CD14-positive monocyte (primary cell): Measurements from ENCODE around the gene SLC35F4. TPM values are rescaled to one million over a fixed set of nuclear protein-coding genes. Genes with fewer than 3 reads are reported as not detected.

ENCODE experiments used
- DNase-seq, 3 donors: peaks; one replicate each; pipeline ENCODE4 v3.0.0-alpha.2; 2011 to 2022
- H2AFZ ChIP-seq: 2 replicates; pipeline ENCODE4 v1.6.0; 2012; ENCODE audit warnings: mild to moderate bottlenecking, low read depth, low read length, inconsistent platforms; ENCODE audit not compliant: insufficient read depth, poor library complexity, severe bottlenecking
- H3K27ac ChIP-seq, 2 donors: 1 replicate in 1 of 2; 2 replicates in 1 of 2; pipeline ENCODE4 v1.5.1; 2012 to 2013; ENCODE audit warnings: low read length in 2 of 2, control low read depth in 1 of 2, inconsistent platforms in 1 of 2, low read depth in 1 of 2, mild to moderate bottlenecking in 1 of 2
- H3K27me3 ChIP-seq, 2 donors: one replicate each; pipeline versions ENCODE4 v1.6.0 to v1.6.1; 2011 to 2013; ENCODE audit warnings: low read length in 2 of 2; ENCODE audit not compliant: control insufficient read depth in 2 of 2, insufficient read depth in 2 of 2
- H3K36me3 ChIP-seq, 2 donors: replicated peaks in 1 of 2; 1 replicate in 1 of 2; 2 replicates in 1 of 2; pipeline versions ENCODE4 v1.5.1 to v1.6.1; 2012 to 2013; ENCODE audit warnings: low read length in 2 of 2, control low read depth in 1 of 2, inconsistent platforms in 1 of 2, mild to moderate bottlenecking in 1 of 2; ENCODE audit not compliant: insufficient read depth in 2 of 2, control insufficient read depth in 1 of 2
- H3K4me1 ChIP-seq, 2 donors: 1 replicate in 1 of 2; 2 replicates in 1 of 2; pipeline versions ENCODE4 v1.5.1 to v1.6.1; 2012 to 2013; ENCODE audit warnings: low read length in 2 of 2, control low read depth in 1 of 2, inconsistent platforms in 1 of 2, mild to moderate bottlenecking in 1 of 2, moderate library complexity in 1 of 2; ENCODE audit not compliant: insufficient read depth in 2 of 2, control insufficient read depth in 1 of 2
- H3K4me2 ChIP-seq: replicated peaks from 2 replicates; pipeline ENCODE3; 2012; ENCODE audit warnings: low read length, moderate library complexity, mild to moderate bottlenecking; ENCODE audit not compliant: poor library complexity, severe bottlenecking; ENCODE audit errors: extremely low read depth
- H3K4me3 ChIP-seq, 3 experiments: fragments of 200-600 bp in 1 of 3; sonication (generic) in 1 of 3; replicated peaks in 1 of 3; 1 replicate in 2 of 3; 2 replicates in 1 of 3; pipeline ENCODE4 v1.5.1; 2011 to 2013; ENCODE audit warnings: low read length in 3 of 3, mild to moderate bottlenecking in 3 of 3, control low read depth in 2 of 3, low read depth in 2 of 3, inconsistent platforms in 1 of 3, moderate library complexity in 1 of 3
- H3K79me2 ChIP-seq: 2 replicates; pipeline ENCODE4 v1.6.0; 2012; ENCODE audit warnings: mild to moderate bottlenecking, control low read depth, inconsistent platforms, low read length, moderate library complexity; ENCODE audit not compliant: insufficient read depth
- H3K9ac ChIP-seq: 2 replicates; pipeline ENCODE4 v1.6.0; 2017; ENCODE audit warnings: low read length, mild to moderate bottlenecking; ENCODE audit not compliant: insufficient read depth, poor library complexity, severe bottlenecking
- H3K9me3 ChIP-seq, 2 donors: replicated peaks in 1 of 2; 1 replicate in 1 of 2; 2 replicates in 1 of 2; pipeline versions ENCODE4 v1.5.1 to v1.6.1; 2012 to 2013; ENCODE audit warnings: low read length in 2 of 2, control low read depth in 1 of 2; ENCODE audit not compliant: control insufficient read depth in 1 of 2, insufficient read depth in 1 of 2
- H4K20me1 ChIP-seq: 2 replicates; pipeline ENCODE4 v1.6.0; 2012; ENCODE audit warnings: mild to moderate bottlenecking, low read length, control low read depth, moderate library complexity; ENCODE audit not compliant: insufficient read depth
- H3K27ac Mint-ChIP-seq, 7 donors: one replicate each; pipeline ENCODE4 v1.8.0; 2020; ENCODE audit warnings: mild to moderate bottlenecking in 7 of 7, mixed read lengths in 7 of 7, moderate library complexity in 6 of 7, inconsistent platforms in 2 of 7
- H3K27me3 Mint-ChIP-seq, 3 donors: one replicate each; pipeline ENCODE4 v1.8.0; 2021 to 2022; ENCODE audit warnings: low read depth in 3 of 3, mild to moderate bottlenecking in 3 of 3, mixed read lengths in 3 of 3, moderate library complexity in 3 of 3, inconsistent platforms in 1 of 3
- H3K36me3 Mint-ChIP-seq, 2 donors: one replicate each; pipeline ENCODE4 v1.8.0; 2020; ENCODE audit warnings: mixed read lengths in 2 of 2, inconsistent platforms in 1 of 2, mild to moderate bottlenecking in 1 of 2
- H3K4me1 Mint-ChIP-seq: one replicate; pipeline ENCODE4 v1.8.0; 2020; ENCODE audit warnings: mild to moderate bottlenecking, mixed read lengths
- H3K4me3 Mint-ChIP-seq, 2 donors: one replicate each; pipeline ENCODE4 v1.8.0; 2020; ENCODE audit warnings: mild to moderate bottlenecking in 2 of 2, mixed read lengths in 2 of 2, moderate library complexity in 1 of 2
- H3K9me3 Mint-ChIP-seq, 7 donors: one replicate each; pipeline ENCODE4 v1.8.0; 2020 to 2022; ENCODE audit warnings: mixed read lengths in 7 of 7, mild to moderate bottlenecking in 6 of 7, moderate library complexity in 6 of 7, inconsistent platforms in 2 of 7
- CTCF ChIP-seq: fragments of 200-600 bp; IDR thresholded peaks from one replicate; pipeline ENCODE4 v1.8.0; 2022; ENCODE audit warnings: antibody characterized with exemption, mild to moderate bottlenecking
- WGBS: methylation state at CpG from one replicate; pipeline ENCODE4 v1.1.5; 2013; ENCODE audit warnings: missing lambda C conversion rate; ENCODE audit not compliant: insufficient coverage; 5-methylcytosine and 5-hydroxymethylcytosine counted together
- intact Hi-C, 2 donors: fragments of 100-400 bp; cut with micrococcal nuclease; formaldehyde crosslinking; loops; one replicate each; pipeline versions ENCODE4 v1.15.0 to v1.15.1; 2023
- polyA plus RNA-seq, 3 donors: library from polyadenylated mRNA; depleted of rRNA in 1 of 3; unstranded in 2 of 3; stranded (reverse) in 1 of 3; fragments of 300-500 nt in 2 of 3; fragments of >200 nt in 1 of 3; fragmentation: Illumina TruSeq in 2 of 3; gene quantifications; 1 replicate in 2 of 3; 2 replicates in 1 of 3; pipeline ENCODE4 v1.2.3, GENCODE V29; 2012 to 2021

Gene SLC35F4
- polyA plus RNA-seq, 3 donors: not detected

- no peaks in the 10 kb centered on the region for H3K4me1 Mint-ChIP-seq
- H3K27ac ChIP-seq: no peak overlapping the region
- no peak overlapping the region for H3K4me3 Mint-ChIP-seq
- no peaks in the 10 kb centered on the region for H3K27me3 ChIP-seq
- TF ChIP-seq CTCF: no peak
- H4K20me1 ChIP-seq: no peaks in the 10 kb centered on the region
- H3K36me3 Mint-ChIP-seq: no peaks in the 10 kb centered on the region
- intact Hi-C loops: no loop called here
- H3K79me2 ChIP-seq: no peaks in the 10 kb centered on the region
- H3K4me2 ChIP-seq: no peak overlapping the region
- H3K4me3 ChIP-seq: no peak overlapping the region
- no peak overlapping the region for H2AFZ ChIP-seq
- no peaks in the 10 kb centered on the region for H3K36me3 ChIP-seq
- H3K9ac ChIP-seq: no peak overlapping the region
- no peak overlapping the region for H3K27ac Mint-ChIP-seq
- peaks cover 0 to 3% of the 10 kb centered on the region in 2 donors for H3K9me3 ChIP-seq
- peaks cover 0 to 2% (median 0%) of the 10 kb centered on the region in 3 donors for H3K27me3 Mint-ChIP-seq
- whole genome bisulfite sequencing: no CpG with 5 or more reads among the region's 2 CpGs
- DNase-seq: no peak
- peaks cover 0 to 8% (median 3%) of the 10 kb centered on the region in 7 donors for H3K9me3 Mint-ChIP-seq
- no peaks in the 10 kb centered on the region for H3K4me1 ChIP-seq
Measured at GRCh38 chr14:57612946-57613345, 252.9 kb downstream of the SLC35F4 start.

- no peak overlapping the region for H3K4me2 ChIP-seq
- H3K27me3 ChIP-seq: no peaks in the 10 kb centered on the region
- no peak for DNase-seq
- no peaks in the 10 kb centered on the region for H4K20me1 ChIP-seq
- no peaks in the 10 kb centered on the region for H3K36me3 ChIP-seq
- H2AFZ ChIP-seq: no peak overlapping the region
- Mint-ChIP-seq H3K9me3 (peaks cover 0 to 8% (median 2%) of the 10 kb centered on the region in 7 donors), H3K4me3 (no peak overlapping the region), H3K27ac (no peak overlapping the region), H3K4me1 (no peaks in the 10 kb centered on the region), H3K36me3 (no peaks in the 10 kb centered on the region), H3K27me3 (peaks cover 0 to 2% (median 0%) of the 10 kb centered on the region in 3 donors)
- H3K79me2 ChIP-seq: no peaks in the 10 kb centered on the region
- WGBS: no CpG with 5 or more reads among the region's 2 CpGs
- no peak overlapping the region for H3K9ac ChIP-seq
- H3K4me1 ChIP-seq: no peaks in the 10 kb centered on the region
- H3K9me3 ChIP-seq: no peaks in the 10 kb centered on the region
- TF ChIP-seq CTCF: no peak
- no peak overlapping the region for H3K4me3 ChIP-seq
- intact Hi-C loops: no loop called here
- H3K27ac ChIP-seq: no peak overlapping the region
Measured at GRCh38 chr14:57611555-57612075, 254.3 kb downstream of the SLC35F4 start.
